H9 (cell line): ENCODE measurements around the gene COL9A2. TPM values are rescaled to one million over a fixed set of nuclear protein-coding genes. Genes with fewer than 3 reads are reported as not detected.

Source experiments
- DNase-seq: peaks from one replicate; pipeline ENCODE4 v3.0.0-alpha.2; 2017
- H2AFZ ChIP-seq: one replicate; pipeline ENCODE4 v1.6.1; 2013; ENCODE audit warnings: mild to moderate bottlenecking, low read length, control low read depth, moderate library complexity
- H2AK5ac ChIP-seq: 2 replicates; pipeline ENCODE4 v1.6.1; 2013; ENCODE audit warnings: low read length, control low read depth, mixed read lengths; ENCODE audit not compliant: insufficient read length
- H2BK120ac ChIP-seq: one replicate; pipeline ENCODE4 v1.6.1; 2013; ENCODE audit warnings: low read depth, mild to moderate bottlenecking, low read length, control low read depth, inconsistent platforms; ENCODE audit not compliant: poor library complexity, severe bottlenecking
- H2BK12ac ChIP-seq: 2 replicates; pipeline ENCODE4 v1.6.1; 2013; ENCODE audit warnings: low read length, control low read depth, mixed read lengths, low read depth; ENCODE audit not compliant: insufficient read length
- H2BK15ac ChIP-seq: 2 replicates; pipeline ENCODE4 v1.6.1; 2013; ENCODE audit warnings: low read depth, low read length, control low read depth
- H2BK20ac ChIP-seq: one replicate; pipeline ENCODE4 v1.6.1; 2013; ENCODE audit warnings: low read depth, mild to moderate bottlenecking, low read length, control low read depth, inconsistent platforms; ENCODE audit not compliant: poor library complexity, severe bottlenecking
- H2BK5ac ChIP-seq: 2 replicates; pipeline ENCODE4 v1.6.1; 2013; ENCODE audit warnings: low read length, control low read depth, mixed read lengths; ENCODE audit not compliant: insufficient read length
- H3K14ac ChIP-seq: 2 replicates; pipeline ENCODE4 v1.6.1; 2013; ENCODE audit warnings: low read length, control low read depth; ENCODE audit not compliant: insufficient read depth
- H3K18ac ChIP-seq: 2 replicates; pipeline ENCODE4 v1.6.1; 2013; ENCODE audit warnings: low read depth, mild to moderate bottlenecking, mixed read lengths, low read length, control low read depth; ENCODE audit not compliant: insufficient read length
- H3K23ac ChIP-seq: 2 replicates; pipeline ENCODE4 v1.6.1; 2013; ENCODE audit warnings: low read length, control low read depth, mixed read lengths, low read depth; ENCODE audit not compliant: insufficient read length
- H3K23me2 ChIP-seq: 2 replicates; pipeline ENCODE4 v1.6.1; 2013; ENCODE audit warnings: low read depth, mild to moderate bottlenecking, mixed read lengths, low read length, control low read depth; ENCODE audit not compliant: insufficient read length, poor library complexity, severe bottlenecking
- H3K27ac ChIP-seq: 2 replicates; pipeline ENCODE4 v1.5.1; 2013; ENCODE audit warnings: low read length, control low read depth, mixed read lengths, low read depth; ENCODE audit not compliant: insufficient read length
- H3K27me3 ChIP-seq: 2 replicates; pipeline ENCODE4 v1.6.1; 2013; ENCODE audit warnings: low read length, control low read depth, inconsistent platforms; ENCODE audit not compliant: insufficient read depth
- H3K4ac ChIP-seq: 2 replicates; pipeline ENCODE4 v1.6.1; 2013; ENCODE audit warnings: low read depth, mild to moderate bottlenecking, control low read depth, inconsistent platforms, low read length, moderate library complexity
- H3K4me1 ChIP-seq: 2 replicates; pipeline ENCODE4 v1.6.1; 2013; ENCODE audit warnings: low read length, control low read depth, inconsistent platforms; ENCODE audit not compliant: insufficient read depth
- H3K4me2 ChIP-seq: 2 replicates; pipeline ENCODE4 v1.6.1; 2013; ENCODE audit warnings: low read length, control low read depth, mixed read lengths; ENCODE audit not compliant: insufficient read length, insufficient read depth
- H3K56ac ChIP-seq: 2 replicates; pipeline ENCODE4 v1.6.1; 2013; ENCODE audit warnings: low read depth, mild to moderate bottlenecking, mixed read lengths, low read length, control low read depth; ENCODE audit not compliant: insufficient read length
- H3K79me1 ChIP-seq: 2 replicates; pipeline ENCODE4 v1.6.1; 2013; ENCODE audit warnings: low read depth, mild to moderate bottlenecking, moderate library complexity, low read length, control low read depth, inconsistent platforms; ENCODE audit not compliant: insufficient read depth, poor library complexity, severe bottlenecking
- H3K79me2 ChIP-seq: 2 replicates; pipeline ENCODE4 v1.6.1; 2013; ENCODE audit warnings: low read length, control low read depth, inconsistent platforms; ENCODE audit not compliant: insufficient read depth
- H3K9ac ChIP-seq: 2 replicates; pipeline ENCODE4 v1.6.1; 2013; ENCODE audit warnings: low read length, control low read depth, mixed read lengths; ENCODE audit not compliant: insufficient read length; ENCODE audit errors: extremely low read depth
- H3K9me3 ChIP-seq: one replicate; pipeline ENCODE4 v1.6.1; 2013; ENCODE audit warnings: low read depth, low read length, inconsistent platforms; ENCODE audit not compliant: control insufficient read depth
- H3T11ph ChIP-seq: one replicate; pipeline ENCODE4 v1.6.1; 2013; ENCODE audit warnings: mild to moderate bottlenecking, low read length, control low read depth, inconsistent platforms
- H4K20me1 ChIP-seq: one replicate; pipeline ENCODE4 v1.6.1; 2013; ENCODE audit not compliant: control insufficient read depth, insufficient read length, insufficient read depth
- H4K5ac ChIP-seq: 2 replicates; pipeline ENCODE4 v1.6.1; 2013; ENCODE audit warnings: low read depth, mild to moderate bottlenecking, mixed read lengths, low read length, control low read depth; ENCODE audit not compliant: insufficient read length
- H4K8ac ChIP-seq: replicated peaks from 2 replicates; pipeline ENCODE4 v1.6.1; 2013; ENCODE audit warnings: low read length, control low read depth, mixed read lengths, low read depth; ENCODE audit not compliant: insufficient read length
- H4K91ac ChIP-seq: 2 replicates; pipeline ENCODE4 v1.6.1; 2013; ENCODE audit warnings: low read depth, mild to moderate bottlenecking, moderate library complexity, mixed read lengths, low read length, control low read depth; ENCODE audit not compliant: insufficient read length
- H3K27ac Mint-ChIP-seq, 3 experiments: 2 replicates in 2 of 3; 3 replicates in 1 of 3; pipeline ENCODE4 v1.8.0; 2020 to 2021; ENCODE audit warnings: mixed read lengths in 3 of 3, mild to moderate bottlenecking in 1 of 3, moderate library complexity in 1 of 3
- H3K27me3 Mint-ChIP-seq: 2 replicates; pipeline ENCODE4 v1.8.0; 2021; ENCODE audit warnings: low read depth, mild to moderate bottlenecking, moderate library complexity, mixed read lengths
- H3K36me3 Mint-ChIP-seq, 3 experiments: 2 replicates in 2 of 3; 3 replicates in 1 of 3; pipeline ENCODE4 v1.8.0; 2020 to 2021; ENCODE audit warnings: low read depth in 3 of 3, mixed read lengths in 3 of 3; ENCODE audit not compliant: insufficient read depth in 1 of 3
- H3K4me1 Mint-ChIP-seq, 2 experiments: 2 replicates each; pipeline ENCODE4 v1.8.0; 2020; ENCODE audit warnings: mixed read lengths in 2 of 2
- H3K4me3 Mint-ChIP-seq, 2 experiments: 2 replicates in 1 of 2; 3 replicates in 1 of 2; pipeline ENCODE4 v1.8.0; 2020 to 2021; ENCODE audit warnings: mild to moderate bottlenecking in 2 of 2, mixed read lengths in 2 of 2, moderate library complexity in 1 of 2
- H3K9me3 Mint-ChIP-seq, 2 experiments: 2 replicates in 1 of 2; 3 replicates in 1 of 2; pipeline ENCODE4 v1.8.0; 2020; ENCODE audit warnings: mild to moderate bottlenecking in 2 of 2, mixed read lengths in 2 of 2, moderate library complexity in 1 of 2
- WGBS: extraction: QIAGEN DNeasy Blood & Tissue Kit; methylation state at CpG from one replicate; pipeline ENCODE4 v1.1.7; 2013; ENCODE audit warnings: missing lambda C conversion rate, low lambda C conversion rate, mixed read lengths; ENCODE audit not compliant: insufficient read length; ENCODE audit errors: extremely low coverage; 5-methylcytosine and 5-hydroxymethylcytosine counted together
- total RNA-seq: library from RNA; stranded (reverse); gene quantifications from 2 replicates; pipeline ENCODE4 v1.2.1, GENCODE V29; 2021
- TF ChIP-seq, protein P1 (sequence below): fragments of 200-600 bp; sonication (generic); conservative IDR thresholded peaks from 3 replicates; pipeline ENCODE4 v1.8.0; 2021; ENCODE audit warnings: antibody characterized with exemption, mild to moderate bottlenecking

COL9A2 gene
- total RNA-seq, 1 experiment from 2014 or later: 4.5 TPM

DNA sequence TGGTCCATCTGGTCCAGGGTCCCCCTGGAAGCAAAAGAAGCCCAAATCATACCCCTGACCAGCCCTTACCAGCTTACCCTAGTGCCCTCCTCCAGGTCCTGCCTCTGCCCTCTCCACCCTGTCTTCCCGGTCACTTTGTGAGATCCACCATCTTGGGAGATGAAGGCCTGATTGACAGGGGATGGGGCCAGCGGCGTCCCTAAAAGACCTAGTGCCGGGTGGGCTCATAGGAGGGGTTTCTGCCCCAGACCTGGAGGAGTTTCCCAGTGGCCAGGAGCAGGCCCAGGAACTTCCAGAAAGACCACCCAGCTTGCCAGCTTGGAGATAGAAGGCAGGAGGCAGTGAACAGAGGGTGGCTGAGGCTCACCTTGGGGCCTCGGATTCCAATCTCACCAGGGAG, 5.4 kb downstream of the COL9A2 start:
- no peak overlapping the region for H3K9ac ChIP-seq
- no peak overlapping the region for H2BK5ac ChIP-seq
- TF ChIP-seq, protein P1, sequence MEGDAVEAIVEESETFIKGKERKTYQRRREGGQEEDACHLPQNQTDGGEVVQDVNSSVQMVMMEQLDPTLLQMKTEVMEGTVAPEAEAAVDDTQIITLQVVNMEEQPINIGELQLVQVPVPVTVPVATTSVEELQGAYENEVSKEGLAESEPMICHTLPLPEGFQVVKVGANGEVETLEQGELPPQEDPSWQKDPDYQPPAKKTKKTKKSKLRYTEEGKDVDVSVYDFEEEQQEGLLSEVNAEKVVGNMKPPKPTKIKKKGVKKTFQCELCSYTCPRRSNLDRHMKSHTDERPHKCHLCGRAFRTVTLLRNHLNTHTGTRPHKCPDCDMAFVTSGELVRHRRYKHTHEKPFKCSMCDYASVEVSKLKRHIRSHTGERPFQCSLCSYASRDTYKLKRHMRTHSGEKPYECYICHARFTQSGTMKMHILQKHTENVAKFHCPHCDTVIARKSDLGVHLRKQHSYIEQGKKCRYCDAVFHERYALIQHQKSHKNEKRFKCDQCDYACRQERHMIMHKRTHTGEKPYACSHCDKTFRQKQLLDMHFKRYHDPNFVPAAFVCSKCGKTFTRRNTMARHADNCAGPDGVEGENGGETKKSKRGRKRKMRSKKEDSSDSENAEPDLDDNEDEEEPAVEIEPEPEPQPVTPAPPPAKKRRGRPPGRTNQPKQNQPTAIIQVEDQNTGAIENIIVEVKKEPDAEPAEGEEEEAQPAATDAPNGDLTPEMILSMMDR: no peak
- H4K5ac ChIP-seq: no peak overlapping the region
- WGBS: no CpG with 5 or more reads among the region's 5 CpGs
- H3K27me3 ChIP-seq: peaks cover 18% of the 10 kb centered on the region; the same call in 1 of the 2 replicates
- no peak overlapping the region for H2AFZ ChIP-seq
- no peak overlapping the region for H2AK5ac ChIP-seq
- H3K4me2 ChIP-seq: no peak overlapping the region
- H3K79me2 ChIP-seq: no peaks in the 10 kb centered on the region
- peaks cover 4% of the 10 kb centered on the region; the same call in 1 of the 2 replicates for H3K4me1 ChIP-seq
- Mint-ChIP-seq H3K27ac (no peak overlapping the region), H3K4me1 (peaks cover 13 to 23% of the 10 kb centered on the region in 2 experiments), H3K4me3 (no peak overlapping the region), H3K27me3 (peaks cover 47% of the 10 kb centered on the region), H3K36me3 (peaks cover 0 to 2% (median 0%) of the 10 kb centered on the region in 3 experiments; a peak in 1 of 7 replicates), H3K9me3 (no peaks in the 10 kb centered on the region)
- H2BK20ac ChIP-seq: no peak overlapping the region
- no peaks in the 10 kb centered on the region for H3K79me1 ChIP-seq
- peaks cover 11% of the 10 kb centered on the region for H3K23me2 ChIP-seq
- DNase-seq: no peak
- H3K27ac ChIP-seq: no peak overlapping the region
- H3K14ac ChIP-seq: no peak overlapping the region
- no peak overlapping the region for H4K91ac ChIP-seq
- no peak overlapping the region for H3K23ac ChIP-seq
- no peaks in the 10 kb centered on the region for H4K20me1 ChIP-seq
- no peak overlapping the region for H4K8ac ChIP-seq
- no peak overlapping the region for H3K18ac ChIP-seq
- H2BK15ac ChIP-seq: no peak overlapping the region
- H3T11ph ChIP-seq: no peak overlapping the region
- H3K56ac ChIP-seq: no peak overlapping the region
- H3K4ac ChIP-seq: no peak overlapping the region
- no peak overlapping the region for H2BK12ac ChIP-seq
- no peak overlapping the region for H2BK120ac ChIP-seq
- H3K9me3 ChIP-seq: no peaks in the 10 kb centered on the region
